NCI-H2196 (cell line): ENCODE data around the gene RNF224.

ENCODE experiments used
- DNase-seq: peaks from one replicate; lab custom pipeline; 2025; ENCODE audit not compliant: unreplicated experiment; lab: John Stamatoyannopoulos, UW

The RNF224 gene

GRCh38 chr9:137251490-137252268 lies 24.4 kb downstream of the RNF224 start:
- no peak for DNase-seq

- peak; percentile 51 for DNase-seq
Measured at GRCh38 chr9:137252555-137253506, 25.5 kb downstream of the RNF224 start.

- DNase-seq: no peak
Measured at GRCh38 chr9:137253717-137254623, 26.7 kb downstream of the RNF224 start.

- peak; percentile 92 for DNase-seq
Measured at GRCh38 chr9:137254624-137255447, 27.5 kb downstream of the RNF224 start, which contains the start of gene NELFB. NELFB (plus strand) TSS chr9:137255327.

GRCh38 chr9:137255448-137256114 lies 28.3 kb downstream of the RNF224 start:
- peak; percentile 36 for DNase-seq

- no peak for DNase-seq
Measured at GRCh38 chr9:137256362-137256761, 29.1 kb downstream of the RNF224 start.

GRCh38 chr9:137256856-137257255 lies 29.6 kb downstream of the RNF224 start:
- DNase-seq: no peak

- DNase-seq: peak; percentile 14
Measured at GRCh38 chr9:137262173-137262908, 35.0 kb downstream of the RNF224 start.

- no peak for DNase-seq
Measured at GRCh38 chr9:137262909-137263285, 35.6 kb downstream of the RNF224 start.

GRCh38 chr9:137263506-137263905 lies 36.2 kb downstream of the RNF224 start:
- no peak for DNase-seq

GRCh38 chr9:137264067-137264466 lies 36.8 kb downstream of the RNF224 start:
- no peak for DNase-seq

GRCh38 chr9:137265496-137266161 lies 38.3 kb downstream of the RNF224 start:
- DNase-seq: no peak

- DNase-seq: no peak
Measured at GRCh38 chr9:137266162-137266527, 38.8 kb downstream of the RNF224 start.

GRCh38 chr9:137266585-137267453 lies 39.5 kb downstream of the RNF224 start:
- DNase-seq: no peak

GRCh38 chr9:137267933-137268355 lies 40.6 kb downstream of the RNF224 start:
- no peak for DNase-seq

GRCh38 chr9:137268538-137269201 lies 41.4 kb downstream of the RNF224 start:
- no peak for DNase-seq
